Measurements from ENCODE around the gene DSTN. TPM values are rescaled to one million over a fixed set of nuclear protein-coding genes. Genes with fewer than 3 reads are reported as not detected.

The DSTN gene
- total and polyA plus RNA-seq, 2 of the 4 experiments (the other 2 are of a cell fraction) = 221 to 269 TPM

GRCh38 chr20:17555106-17555505 lies 14.8 kb upstream of the DSTN start:
- H3K23ac ChIP-seq (ENCODE audit: low read depth, low read length) = no peak overlapping the region
- H3K36me3 ChIP-seq (ENCODE audit: control insufficient read depth, insufficient read depth, low read length) = no peaks in the 10 kb centered on the region
- no peaks in the 10 kb centered on the region for H3K9me3 ChIP-seq (ENCODE audit: control insufficient read depth, insufficient read depth, low read length)
- no TSS peak for BruUV-seq (replicated peaks)
- in situ Hi-C loops (cut with MboI; ENCODE audit: low sequenced_read_pairs) = no loop called here
- H3K14ac ChIP-seq (replicated peaks; ENCODE audit: low read depth, low read length) = no peak overlapping the region
- H3K9me1 ChIP-seq (ENCODE audit: insufficient read depth, low read length) = peaks cover 11% of the 10 kb centered on the region
- no peak overlapping the region for H4K5ac ChIP-seq (ENCODE audit: low read depth, low read length)
- no CpG with 5 or more reads among the region's 3 CpGs for WGBS, 2 experiments (ENCODE audit: extremely low coverage in 2 of 2, insufficient read length in 1 of 2)
- TF ChIP-seq NFE2L2 (IDR thresholded peaks at IDR 0.05; ENCODE audit: low read depth, low read length) (no peak), SMC3 (IDR thresholded peaks at IDR 0.05; ENCODE audit: low read depth, low read length) (no peak), ELK1 (IDR thresholded peaks at IDR 0.05; ENCODE audit: borderline replicate concordance, low read depth, low read length) (no peak), MXI1 (IDR thresholded peaks at IDR 0.05; ENCODE audit: borderline replicate concordance, low read depth, low read length) (no peak), MAZ (IDR thresholded peaks at IDR 0.05; ENCODE audit: borderline replicate concordance, low read depth, low read length) (no peak), POLR2A (IDR thresholded peaks at IDR 0.05; ENCODE audit: low read depth, low read length) (no peak), RAD21 (IDR thresholded peaks at IDR 0.05; ENCODE audit: low read length) (no peak), USF2 (IDR thresholded peaks at IDR 0.05; ENCODE audit: low read depth, low read length) (no peak), RCOR1 (IDR thresholded peaks at IDR 0.05; ENCODE audit: insufficient replicate concordance, low read length) (no peak), MAFK (IDR thresholded peaks at IDR 0.05; ENCODE audit: low read depth, low read length) (no peak), FOS (IDR thresholded peaks at IDR 0.05; ENCODE audit: low read depth, low read length) (no peak), CEBPB (IDR thresholded peaks at IDR 0.05; ENCODE audit: low read depth, low read length) (no peak), RFX5 (IDR thresholded peaks at IDR 0.05; ENCODE audit: low read depth, low read length) (no peak), BHLHE40 (IDR thresholded peaks at IDR 0.05; ENCODE audit: low read depth, low read length) (no peak), CHD1 (IDR thresholded peaks at IDR 0.05; ENCODE audit: low read depth, low read length) (no peak)
- TF ChIP-seq, protein P1, sequence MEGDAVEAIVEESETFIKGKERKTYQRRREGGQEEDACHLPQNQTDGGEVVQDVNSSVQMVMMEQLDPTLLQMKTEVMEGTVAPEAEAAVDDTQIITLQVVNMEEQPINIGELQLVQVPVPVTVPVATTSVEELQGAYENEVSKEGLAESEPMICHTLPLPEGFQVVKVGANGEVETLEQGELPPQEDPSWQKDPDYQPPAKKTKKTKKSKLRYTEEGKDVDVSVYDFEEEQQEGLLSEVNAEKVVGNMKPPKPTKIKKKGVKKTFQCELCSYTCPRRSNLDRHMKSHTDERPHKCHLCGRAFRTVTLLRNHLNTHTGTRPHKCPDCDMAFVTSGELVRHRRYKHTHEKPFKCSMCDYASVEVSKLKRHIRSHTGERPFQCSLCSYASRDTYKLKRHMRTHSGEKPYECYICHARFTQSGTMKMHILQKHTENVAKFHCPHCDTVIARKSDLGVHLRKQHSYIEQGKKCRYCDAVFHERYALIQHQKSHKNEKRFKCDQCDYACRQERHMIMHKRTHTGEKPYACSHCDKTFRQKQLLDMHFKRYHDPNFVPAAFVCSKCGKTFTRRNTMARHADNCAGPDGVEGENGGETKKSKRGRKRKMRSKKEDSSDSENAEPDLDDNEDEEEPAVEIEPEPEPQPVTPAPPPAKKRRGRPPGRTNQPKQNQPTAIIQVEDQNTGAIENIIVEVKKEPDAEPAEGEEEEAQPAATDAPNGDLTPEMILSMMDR (conservative IDR thresholded peaks at IDR 0.05; ENCODE audit: low read depth, low read length) = no peak
- H3K56ac ChIP-seq (ENCODE audit: extremely low read depth, insufficient read depth, low read length) = no peak overlapping the region
- H3K4me1 ChIP-seq (ENCODE audit: control insufficient read depth, insufficient read depth, low read length) = peaks cover 16% of the 10 kb centered on the region
- no peak overlapping the region for H4K91ac ChIP-seq (ENCODE audit: insufficient read depth, low read depth, low read length)
- no peak for ATAC-seq (ENCODE audit: low read depth)
- no peak overlapping the region for H3K4ac ChIP-seq (ENCODE audit: low read depth, low read length)
- H2AK5ac ChIP-seq (ENCODE audit: low read depth, low read length) = no peak overlapping the region
- no peak overlapping the region for H2BK15ac ChIP-seq (ENCODE audit: low read depth, low read length)
- ChIA-PET CTCF (no interaction called here), POLR2A (ENCODE audit: unreplicated experiment) (no interaction called here)
- H2BK120ac ChIP-seq (ENCODE audit: low read depth, low read length) = no peak overlapping the region
- H3K27me3 ChIP-seq (ENCODE audit: control insufficient read depth, insufficient read depth, low read length) = no peaks in the 10 kb centered on the region
- H3K79me1 ChIP-seq (ENCODE audit: low read depth in 1 of 2, low read length in 2 of 2) = peaks cover 0 to 19% of the 10 kb centered on the region in 2 experiments; a peak in 3 of 4 replicates
- no peak overlapping the region for H2BK20ac ChIP-seq (ENCODE audit: low read depth, low read length)
- H2BK5ac ChIP-seq (ENCODE audit: low read depth, low read length, poor library complexity, severe bottlenecking) = no peak overlapping the region
- no peak for DNase-seq
- H3K9ac ChIP-seq (ENCODE audit: low read depth, low read length) = no peak overlapping the region
- H3K18ac ChIP-seq (ENCODE audit: low read depth, low read length) = no peak overlapping the region
- intact Hi-C loops (cut with micrococcal nuclease) = no loop called here
- H2AK9ac ChIP-seq (replicated peaks; ENCODE audit: low read depth, low read length, poor library complexity) = no peak overlapping the region
- H3K4me3 ChIP-seq (ENCODE audit: insufficient read depth, low read depth, low read length) = no peak overlapping the region
- no peak overlapping the region for H3K27ac ChIP-seq (ENCODE audit: insufficient read depth, low read length)
- dilution Hi-C loops (cut with HindIII; ENCODE audit: low sequenced_read_pairs, unreplicated experiment) = no loop called here
- peaks cover 8% of the 10 kb centered on the region; the same call in 1 of the 2 replicates for H4K20me1 ChIP-seq (ENCODE audit: insufficient read depth, low read length)
- H4K8ac ChIP-seq (ENCODE audit: low read depth in 2 of 2, low read length in 2 of 2) = no peak overlapping the region
- H2AFZ ChIP-seq (replicated peaks; ENCODE audit: low read length, poor library complexity) = no peak overlapping the region
- no peak overlapping the region for H3K4me2 ChIP-seq (ENCODE audit: low read depth, low read length)
